ENCODE data around the gene PCP4. TPM values are rescaled to one million over a fixed set of nuclear protein-coding genes. Genes with fewer than 3 reads are reported as not detected.

Gene PCP4
- total RNA-seq, 4 donors from 2014 or later, result 1.3 to 12.4 (median 1.7) TPM

- H3K27ac ChIP-seq, result no peak overlapping the region
- H3K36me3 ChIP-seq, result no peaks in the 10 kb centered on the region
- no peak overlapping the region for H3K4me3 ChIP-seq
- H3K4me1 ChIP-seq, result no peaks in the 10 kb centered on the region
- DNase-seq (ENCODE audit: low spot score in 2 of 2), result no peak
- TF ChIP-seq EP300 (IDR thresholded peaks at IDR 0.05) (no peak), POLR2AphosphoS5 (IDR thresholded peaks at IDR 0.05) (no peak), POLR2A (IDR thresholded peaks at IDR 0.05) (no peak), CTCF (IDR thresholded peaks at IDR 0.05) (no peak)
- no peaks in the 10 kb centered on the region for H3K9me3 ChIP-seq
- 38% methylated on average over 4 of the region's 4 CpGs for WGBS
- no peaks in the 10 kb centered on the region for H3K27me3 ChIP-seq
Observed at GRCh38 chr21:39918558-39918957, 51.3 kb downstream of the PCP4 start.

- 67% methylated on average over 10 of the region's 10 CpGs for WGBS
- DNase-seq (ENCODE audit: low spot score in 2 of 2), result no peak
- H3K4me1 ChIP-seq, result no peaks in the 10 kb centered on the region
- H3K27me3 ChIP-seq, result no peaks in the 10 kb centered on the region
- H3K9me3 ChIP-seq, result no peaks in the 10 kb centered on the region
- no peak overlapping the region for H3K27ac ChIP-seq
- no peak overlapping the region for H3K4me3 ChIP-seq
- no peaks in the 10 kb centered on the region for H3K36me3 ChIP-seq
- TF ChIP-seq CTCF (IDR thresholded peaks at IDR 0.05) (no peak), POLR2AphosphoS5 (IDR thresholded peaks at IDR 0.05) (no peak), POLR2A (IDR thresholded peaks at IDR 0.05) (no peak), EP300 (IDR thresholded peaks at IDR 0.05) (no peak)
Observed at GRCh38 chr21:39923476-39923875, 56.2 kb downstream of the PCP4 start.

- H3K4me1 ChIP-seq, result no peaks in the 10 kb centered on the region
- H3K9me3 ChIP-seq, result no peaks in the 10 kb centered on the region
- no peaks in the 10 kb centered on the region for H3K36me3 ChIP-seq
- no peak for TF ChIP-seq EP300 (IDR thresholded peaks at IDR 0.05)
- no peak for TF ChIP-seq POLR2A (IDR thresholded peaks at IDR 0.05)
- no peak for TF ChIP-seq CTCF (IDR thresholded peaks at IDR 0.05)
- H3K27me3 ChIP-seq, result no peaks in the 10 kb centered on the region
- 88% methylated on average over 7 of the region's 8 CpGs for WGBS
- no peak for DNase-seq (ENCODE audit: low spot score in 2 of 2)
- H3K27ac ChIP-seq, result no peak overlapping the region
- H3K4me3 ChIP-seq, result no peak overlapping the region
Observed at GRCh38 chr21:39924577-39925308, 57.5 kb downstream of the PCP4 start.

GRCh38 chr21:39927304-39927886, 60.2 kb downstream of the PCP4 start:
- H3K27ac ChIP-seq, result no peak overlapping the region
- 71% methylated on average over 2 of the region's 2 CpGs for WGBS
- H3K4me3 ChIP-seq, result no peak overlapping the region
- no peaks in the 10 kb centered on the region for H3K4me1 ChIP-seq
- TF ChIP-seq CTCF (IDR thresholded peaks at IDR 0.05) (no peak), POLR2A (IDR thresholded peaks at IDR 0.05) (no peak), POLR2AphosphoS5 (IDR thresholded peaks at IDR 0.05) (no peak), EP300 (IDR thresholded peaks at IDR 0.05) (no peak)
- no peaks in the 10 kb centered on the region for H3K36me3 ChIP-seq
- no peaks in the 10 kb centered on the region for H3K9me3 ChIP-seq
- no peaks in the 10 kb centered on the region for H3K27me3 ChIP-seq
- DNase-seq (ENCODE audit: low spot score in 2 of 2), result no peak

GRCh38 chr21:39932335-39932734, 65.1 kb downstream of the PCP4 start:
- 72% methylated on average over 1 of the region's 1 CpG for WGBS
- H3K36me3 ChIP-seq, result no peaks in the 10 kb centered on the region
- H3K27ac ChIP-seq, result no peak overlapping the region
- DNase-seq (ENCODE audit: low spot score in 2 of 2), result no peak
- H3K27me3 ChIP-seq, result no peaks in the 10 kb centered on the region
- H3K4me1 ChIP-seq, result no peaks in the 10 kb centered on the region
- TF ChIP-seq POLR2AphosphoS5 (IDR thresholded peaks at IDR 0.05) (no peak), EP300 (IDR thresholded peaks at IDR 0.05) (no peak), POLR2A (IDR thresholded peaks at IDR 0.05) (no peak), CTCF (IDR thresholded peaks at IDR 0.05) (no peak)
- H3K4me3 ChIP-seq, result no peak overlapping the region
- H3K9me3 ChIP-seq, result no peaks in the 10 kb centered on the region
